Activated CD8-positive, alpha-beta T cell treated with anti-CD3 and anti-CD28 coated beads for 36 hours (primary cell): Measurements from ENCODE around the gene CABP4. TPM values are rescaled to one million over a fixed set of nuclear protein-coding genes. Genes with fewer than 3 reads are reported as not detected.

Experiments used
- ATAC-seq: fragments of 200-7000 bp; cut with Tn5 transposase; one replicate; pipeline ENCODE4 v1.10.0; 2021; ENCODE audit warnings: mild to moderate bottlenecking, moderate library complexity
- CTCF ChIA-PET: fragments of 350-600 bp; sonication (Branson Sonifier 250); formaldehyde crosslinking; loops from one replicate; lab custom pipeline; 2021; ENCODE audit warnings: antibody characterized with exemption; lab: Charles Lee
- POLR2A ChIA-PET: fragments of 350-600 bp; sonication (Branson Sonifier 250); formaldehyde crosslinking; loops from one replicate; lab custom pipeline; 2021; ENCODE audit warnings: antibody characterized with exemption; lab: Charles Lee
- DNase-seq: peaks from one replicate; pipeline ENCODE4 v3.0.0-alpha.2; 2020
- H3K27ac Mint-ChIP-seq: one replicate; pipeline ENCODE4 v1.8.0; 2021; ENCODE audit warnings: mild to moderate bottlenecking, mixed read lengths
- H3K27me3 Mint-ChIP-seq: one replicate; pipeline ENCODE4 v1.8.0; 2021; ENCODE audit warnings: mixed read lengths
- H3K36me3 Mint-ChIP-seq: one replicate; pipeline ENCODE4 v1.8.0; 2021; ENCODE audit warnings: low read depth, mixed read lengths
- H3K4me1 Mint-ChIP-seq: one replicate; pipeline ENCODE4 v1.8.0; 2021; ENCODE audit warnings: low read depth, mixed read lengths
- H3K4me3 Mint-ChIP-seq: one replicate; pipeline ENCODE4 v1.8.0; 2021; ENCODE audit warnings: mild to moderate bottlenecking, moderate library complexity, mixed read lengths
- H3K9me3 Mint-ChIP-seq: one replicate; pipeline ENCODE4 v1.8.0; 2021; ENCODE audit warnings: mixed read lengths
- CTCF ChIP-seq: fragments of 200-600 bp; IDR thresholded peaks from one replicate; pipeline ENCODE4 v1.8.0; 2022; ENCODE audit warnings: antibody characterized with exemption, mild to moderate bottlenecking
- intact Hi-C: fragments of 100-400 bp; cut with micrococcal nuclease; formaldehyde crosslinking; loops from one replicate; pipeline ENCODE4 v1.10.0; 2022
- total RNA-seq, 2 experiments: library from RNA; stranded (reverse); gene quantifications; one replicate each; pipeline ENCODE4 v1.2.3, GENCODE V29; 2021

The CABP4 gene
- total RNA-seq, 2 experiments from 2014 or later, result 0.83 to 1.4 TPM

- no peak for TF ChIP-seq CTCF
- peak overlapping the region; percentile 20 for H3K4me3 Mint-ChIP-seq
- ATAC-seq (no peak), DNase-seq (no peak)
- H3K27me3 Mint-ChIP-seq, result no peaks in the 10 kb centered on the region
- intact Hi-C loops, result no loop called here
- no peaks in the 10 kb centered on the region for H3K9me3 Mint-ChIP-seq
- peaks cover 59% of the 10 kb centered on the region for H3K4me1 Mint-ChIP-seq
- peak overlapping the region; percentile 26 for H3K27ac Mint-ChIP-seq
- ChIA-PET CTCF (interaction anchor here (0.9 kb wide), 1 partner anchor 96 kb away, joined by 4 read pairs; no protein-coding TSS in a partner anchor), POLR2A (interaction anchor here (0.8 to 10.8 kb wide), 8 partner anchors 21 to 50 kb away, joined by 3 to 178 read pairs (median 4); partner anchors contain the start of genes PPP1CA, RAD9A and TBC1D10C)
- H3K36me3 Mint-ChIP-seq, result peaks cover 30% of the 10 kb centered on the region
Measured at GRCh38 chr11:67441731-67442351, 13.3 kb upstream of the CABP4 start.

- intact Hi-C loops, result no loop called here
- H3K4me1 Mint-ChIP-seq, result peaks cover 64% of the 10 kb centered on the region
- DNase-seq (no peak), ATAC-seq (no peak)
- POLR2A ChIA-PET, result interaction anchor here (1.2 to 2.3 kb wide), 2 partner anchors 14 to 42 kb away, joined by 3 to 7 read pairs; partner anchors contain the start of gene RPS6KB2
- H3K4me3 Mint-ChIP-seq, result peak overlapping the region; percentile 50
- no peaks in the 10 kb centered on the region for H3K27me3 Mint-ChIP-seq
- H3K36me3 Mint-ChIP-seq, result peaks cover 22% of the 10 kb centered on the region
- CTCF ChIA-PET, result no interaction called here
- no peaks in the 10 kb centered on the region for H3K9me3 Mint-ChIP-seq
- H3K27ac Mint-ChIP-seq, result peak overlapping the region; percentile 26
- TF ChIP-seq CTCF, result no peak
Measured at GRCh38 chr11:67442504-67443404, 12.4 kb upstream of the CABP4 start.

GRCh38 chr11:67445515-67445914 lies 9.6 kb upstream of the CABP4 start:
- ATAC-seq, result no peak
- intact Hi-C loops, result no loop called here
- Mint-ChIP-seq H3K36me3 (no peaks in the 10 kb centered on the region), H3K27ac (peak overlapping the region; percentile 71), H3K4me3 (peak overlapping the region; percentile 64), H3K9me3 (no peaks in the 10 kb centered on the region), H3K27me3 (no peaks in the 10 kb centered on the region), H3K4me1 (peaks cover 66% of the 10 kb centered on the region)
- no peak for DNase-seq
- TF ChIP-seq CTCF, result no peak
- CTCF ChIA-PET, result no interaction called here
- POLR2A ChIA-PET, result interaction anchor here (0.8 to 1.3 kb wide), 5 partner anchors 8 to 47 kb away, joined by 3 to 4 read pairs (median 3); partner anchors contain the start of gene PTPRCAP

- DNase-seq, result no peak
- no peak for TF ChIP-seq CTCF
- no peak overlapping the region for H3K27ac Mint-ChIP-seq
- no peaks in the 10 kb centered on the region for H3K9me3 Mint-ChIP-seq
- no peak for ATAC-seq
- intact Hi-C loops, result no loop called here
- no peaks in the 10 kb centered on the region for H3K36me3 Mint-ChIP-seq
- ChIA-PET CTCF (interaction anchor here (1.1 kb wide), 1 partner anchor 21 kb away, joined by 3 read pairs; no protein-coding TSS in a partner anchor), POLR2A (interaction anchor here (0.8 to 2.0 kb wide), 4 partner anchors 9 to 47 kb away, joined by 3 to 6 read pairs (median 3); partner anchors contain the start of genes PPP1CA and PTPRCAP)
- peaks cover 46% of the 10 kb centered on the region for H3K4me1 Mint-ChIP-seq
- H3K27me3 Mint-ChIP-seq, result no peaks in the 10 kb centered on the region
- no peak overlapping the region for H3K4me3 Mint-ChIP-seq
Measured at GRCh38 chr11:67448220-67448609, 6.9 kb upstream of the CABP4 start.
